DMS53 treated with DMSO at 0.1 percent for 48 hours (cell line): ENCODE data around the gene CMYA5.

ENCODE experiments used
- DNase-seq: peaks from one replicate; lab custom pipeline; 2025; ENCODE audit not compliant: unreplicated experiment; lab: John Stamatoyannopoulos, UW

CMYA5 gene

DNA sequence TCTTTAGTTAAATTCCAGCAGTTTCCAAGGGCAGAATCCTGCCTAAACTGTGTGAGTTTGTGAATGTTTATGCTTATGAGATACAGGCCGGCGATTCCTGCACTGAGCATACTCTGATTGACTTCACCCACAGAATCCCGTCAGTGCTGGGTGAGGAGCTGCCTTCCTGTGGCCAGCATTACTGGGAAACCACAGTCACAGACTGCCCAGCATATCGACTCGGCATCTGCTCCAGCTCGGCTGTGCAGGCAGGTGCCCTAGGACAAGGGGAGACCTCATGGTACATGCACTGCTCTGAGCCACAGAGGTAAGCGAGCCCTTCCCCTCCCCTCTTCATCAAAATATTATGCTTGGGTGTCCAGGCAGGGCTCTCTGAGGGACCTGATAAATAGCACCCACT is 103.7 kb downstream of the CMYA5 start:
- DNase-seq: no peak

DNA sequence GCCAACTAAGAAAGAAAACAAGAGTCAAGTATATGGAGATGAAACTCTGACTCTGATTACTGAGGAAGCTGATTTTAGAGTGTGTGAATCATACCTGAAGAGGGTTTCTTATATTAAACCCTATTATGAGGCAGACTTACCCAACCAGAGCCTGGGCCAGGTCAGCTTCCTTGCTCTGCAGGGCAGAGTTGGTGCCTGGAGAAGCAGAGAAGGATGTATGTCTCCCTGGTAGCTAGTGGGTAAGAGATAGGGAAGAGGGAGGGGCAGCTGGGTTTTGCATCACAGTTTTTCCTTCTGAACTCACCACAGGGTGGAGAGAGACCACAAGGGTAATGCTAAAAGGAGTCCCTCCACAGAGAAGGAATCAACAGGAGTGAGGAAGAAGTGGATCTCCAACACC is 104.1 kb downstream of the CMYA5 start:
- DNase-seq: no peak

DNA sequence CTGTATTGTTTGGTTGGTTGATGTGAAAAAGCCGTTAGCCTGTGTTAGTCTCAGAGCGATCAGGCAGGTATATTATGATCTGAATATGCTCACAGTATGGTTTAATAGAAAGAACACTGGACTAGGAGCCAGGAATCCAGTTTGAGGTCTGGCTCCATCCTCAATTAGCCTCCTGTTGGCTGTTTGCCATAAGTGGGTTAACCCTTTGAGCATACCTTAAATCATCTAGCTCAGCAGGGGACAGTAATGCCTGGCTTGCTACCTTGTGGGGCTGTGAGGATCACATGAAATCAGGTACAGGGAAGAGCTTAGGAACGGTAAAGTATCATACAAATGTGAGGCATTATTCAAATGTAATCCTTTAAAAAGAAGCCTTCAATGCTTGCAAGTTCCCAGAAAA is 104.7 kb downstream of the CMYA5 start:
- DNase-seq: no peak

DNA sequence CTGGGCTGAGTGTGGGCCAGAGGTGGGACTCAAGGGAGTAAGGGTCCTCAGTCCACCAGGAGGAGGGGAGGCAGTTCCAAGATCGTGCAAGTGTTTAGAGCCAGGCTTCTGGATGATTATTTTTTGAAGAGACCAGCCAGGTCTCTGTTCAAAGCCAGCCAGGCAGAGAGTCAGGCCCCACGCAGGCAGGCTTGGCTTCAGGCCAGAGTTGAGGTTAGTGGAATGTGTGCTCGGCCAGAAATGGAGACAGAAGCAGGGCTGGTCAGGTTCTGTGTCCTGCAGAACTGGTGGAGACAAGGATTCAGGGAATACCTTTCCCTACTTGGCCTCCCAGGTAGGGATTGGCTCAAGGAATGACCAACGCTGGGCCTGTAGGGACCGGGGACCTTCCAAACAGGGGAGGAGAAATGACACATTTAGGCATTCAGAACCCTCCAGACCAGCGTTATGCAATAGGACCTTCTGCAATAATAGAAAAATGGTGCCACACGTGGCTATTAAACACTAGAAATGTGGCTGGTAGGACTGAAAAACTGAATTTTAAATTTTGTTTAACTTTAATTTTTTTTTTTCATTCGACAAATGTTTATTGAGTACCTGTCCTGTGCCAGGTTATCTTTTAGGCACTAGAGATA is 106.2 kb downstream of the CMYA5 start:
- DNase-seq: no peak

DNA sequence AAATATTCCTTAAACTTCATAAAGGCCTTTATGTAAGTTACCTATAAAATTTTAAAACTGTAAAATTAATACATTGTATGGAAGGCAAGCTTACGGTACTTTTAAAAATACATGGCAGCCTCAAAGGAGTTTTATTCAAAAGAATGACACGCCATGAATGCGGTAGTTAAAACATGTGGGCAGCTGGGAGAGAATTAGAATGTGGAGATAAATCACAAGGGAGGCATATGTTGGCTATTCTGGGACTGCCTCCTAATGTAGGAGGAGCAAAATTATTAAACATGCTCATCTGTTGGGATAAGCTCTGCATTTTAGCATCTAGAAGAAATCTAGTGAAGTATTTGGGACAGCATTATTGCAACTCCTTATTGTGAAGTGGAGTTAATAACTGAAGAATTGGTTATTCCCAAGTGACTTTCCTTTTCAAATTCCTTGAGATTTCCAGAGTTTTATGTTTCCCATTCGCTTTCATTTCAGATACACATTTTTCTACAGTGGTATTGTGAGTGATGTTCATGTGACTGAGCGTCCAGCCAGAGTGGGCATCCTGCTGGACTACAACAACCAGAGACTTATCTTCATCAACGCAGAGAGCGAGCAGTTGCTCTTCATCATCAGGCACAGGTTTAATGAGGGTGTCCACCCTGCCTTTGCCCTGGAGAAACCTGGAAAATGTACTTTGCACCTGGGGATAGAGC is 109.4 kb downstream of the CMYA5 start:
- DNase-seq: no peak

DNA sequence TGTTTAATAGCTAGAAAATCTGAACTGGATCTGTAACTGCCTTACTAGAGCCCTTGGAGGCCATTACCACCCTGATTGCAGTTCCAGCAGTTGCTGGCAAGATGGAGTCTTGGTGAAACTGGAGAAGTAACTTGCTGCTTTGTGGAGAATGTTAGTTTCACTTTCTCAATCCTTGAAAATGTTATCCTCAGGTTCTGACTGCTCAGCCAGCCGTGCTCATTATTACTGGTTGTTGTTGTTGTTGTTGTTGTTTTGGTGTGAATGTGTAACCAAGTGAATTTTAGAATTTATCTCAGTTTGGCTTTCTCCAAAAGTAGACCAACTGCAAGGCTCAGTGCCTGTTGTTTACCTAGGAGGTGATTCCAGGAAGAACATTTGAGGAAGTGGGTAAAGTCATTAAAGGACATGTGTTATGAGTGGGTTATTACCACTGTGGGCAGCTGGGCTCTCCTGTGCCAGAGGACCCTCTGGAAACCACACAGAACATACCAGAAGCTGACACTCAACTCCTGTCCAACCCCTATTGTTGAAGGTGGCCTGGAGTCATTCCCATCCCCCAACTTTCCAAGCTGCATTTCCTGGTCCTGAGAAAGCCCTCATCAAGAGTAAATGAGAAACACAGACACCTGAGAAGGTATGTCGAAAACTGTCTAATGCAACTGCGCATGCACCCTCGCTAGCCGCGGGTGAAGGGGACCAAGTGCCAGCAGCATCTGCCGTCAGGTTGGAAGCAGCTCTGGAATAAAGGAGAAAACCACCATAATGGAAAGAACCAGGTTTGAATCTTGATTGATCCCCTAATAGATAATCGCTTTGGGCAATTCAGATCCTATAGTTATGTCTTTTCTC is 111.6 kb downstream of the CMYA5 start:
- DNase-seq: no peak

DNA sequence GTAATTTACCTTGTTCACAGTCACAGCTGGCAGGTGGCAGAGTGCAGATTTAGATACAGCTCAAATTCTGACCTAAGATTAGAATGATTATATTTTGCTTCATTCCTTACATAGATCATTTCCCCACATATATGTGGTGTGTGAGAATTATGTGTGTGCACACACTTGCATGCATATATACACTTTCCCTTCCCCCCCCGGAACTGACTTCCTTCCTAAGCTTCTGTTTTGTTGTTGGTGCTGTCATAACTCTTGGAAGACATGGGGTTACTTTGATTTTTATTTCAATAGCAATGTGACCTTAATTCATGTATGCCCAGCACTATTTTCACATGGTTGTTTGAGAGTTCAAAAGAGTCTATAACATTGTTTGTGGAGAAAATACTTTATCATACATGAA is 112.8 kb downstream of the CMYA5 start:
- DNase-seq: no peak

DNA sequence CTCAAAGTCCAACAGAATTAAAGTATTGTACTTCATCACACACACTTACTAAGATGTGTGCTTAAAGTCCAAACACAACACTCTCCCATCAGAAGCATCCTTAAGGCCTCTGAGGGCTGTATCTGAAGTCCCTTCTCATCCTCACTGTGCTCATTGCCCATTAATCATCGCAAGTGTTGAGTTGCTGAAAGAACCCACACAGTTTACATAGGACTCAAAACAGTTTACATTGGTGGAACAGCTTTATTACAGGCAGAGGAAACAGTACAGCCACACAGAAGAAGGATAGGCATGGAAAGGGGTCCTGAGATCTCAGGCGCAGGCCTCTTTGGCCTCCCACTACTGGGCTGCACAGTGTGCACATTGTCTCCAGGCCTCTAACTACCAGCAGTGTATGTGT is 113.4 kb downstream of the CMYA5 start:
- DNase-seq: peak; percentile 12

DNA sequence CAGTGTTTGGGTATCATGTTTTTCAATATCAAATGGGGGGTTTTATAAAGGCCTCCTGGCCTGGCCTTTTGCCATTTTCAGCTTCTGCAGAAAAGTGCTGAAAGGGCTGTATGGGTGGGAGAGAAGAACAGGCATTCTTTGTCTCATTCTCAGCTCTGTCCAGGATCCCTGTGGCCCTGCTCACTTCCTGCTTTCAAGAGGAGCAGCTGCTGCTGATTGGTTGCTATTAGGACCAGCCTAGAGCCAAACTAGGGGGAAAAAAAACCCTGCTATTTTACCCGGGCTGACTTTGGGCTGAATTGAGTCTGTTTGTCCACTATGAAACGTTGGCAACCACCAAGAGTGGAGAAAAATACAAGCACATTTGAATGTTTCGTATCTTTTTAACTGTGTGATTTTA is 117.1 kb downstream of the CMYA5 start:
- no peak for DNase-seq

DNA sequence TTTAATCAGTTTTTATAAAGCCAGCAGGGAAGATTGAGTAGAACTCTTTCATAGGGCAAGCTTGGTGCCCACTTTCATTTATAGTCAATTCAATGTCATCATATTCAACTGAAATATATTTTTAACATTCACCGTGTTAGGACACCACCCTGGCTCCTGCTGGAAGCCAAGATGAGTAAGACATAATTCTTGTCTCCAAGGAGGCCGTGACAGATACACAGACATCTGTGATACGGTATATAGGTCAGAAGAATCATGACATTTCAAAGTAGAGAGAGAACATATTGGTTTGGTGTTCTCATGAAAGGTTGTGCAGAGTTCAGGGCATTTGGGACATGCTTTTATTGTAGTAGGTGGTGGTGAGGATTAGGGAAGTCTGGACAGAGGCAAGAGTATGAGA is 120.1 kb downstream of the CMYA5 start:
- DNase-seq: no peak

DNA sequence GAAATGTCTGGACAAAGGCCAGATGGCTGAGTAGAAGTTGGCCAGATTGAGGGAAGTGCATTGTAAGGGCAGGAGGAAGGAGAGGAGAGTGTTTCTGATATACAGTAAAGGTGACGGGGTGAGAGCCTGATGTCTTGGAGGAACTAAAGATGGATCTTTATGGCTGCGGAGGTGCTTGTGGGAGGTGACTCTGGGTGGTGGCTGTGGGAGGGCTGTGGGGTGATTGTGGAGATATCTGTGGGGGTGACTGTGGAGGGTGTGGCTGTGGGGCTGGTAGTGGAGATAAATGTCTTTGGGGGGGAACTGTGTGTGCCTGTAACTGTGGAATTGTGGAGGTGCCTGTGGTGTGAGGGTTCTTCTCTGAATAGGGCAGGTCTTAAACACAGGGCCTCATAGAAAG is 121.4 kb downstream of the CMYA5 start:
- no peak for DNase-seq

DNA sequence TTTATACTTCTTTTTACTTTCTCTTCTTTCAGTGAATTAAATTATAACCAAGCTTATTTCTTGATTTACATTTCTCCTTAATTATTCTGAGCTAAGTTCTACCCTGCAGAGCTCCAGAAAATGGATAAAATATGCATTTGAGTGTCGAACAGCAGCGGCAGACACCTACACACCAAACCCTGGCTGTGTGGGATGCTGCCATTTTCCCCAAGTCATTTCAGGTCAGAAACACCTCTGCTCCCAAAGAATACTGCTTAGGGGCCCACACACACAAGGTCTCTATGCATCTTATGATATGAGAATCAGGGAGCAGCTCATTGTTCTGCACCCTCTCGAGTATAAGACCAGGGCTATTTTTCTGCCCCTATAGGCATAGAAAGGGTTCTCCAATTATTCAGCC is 122.3 kb downstream of the CMYA5 start:
- no peak for DNase-seq

DNA sequence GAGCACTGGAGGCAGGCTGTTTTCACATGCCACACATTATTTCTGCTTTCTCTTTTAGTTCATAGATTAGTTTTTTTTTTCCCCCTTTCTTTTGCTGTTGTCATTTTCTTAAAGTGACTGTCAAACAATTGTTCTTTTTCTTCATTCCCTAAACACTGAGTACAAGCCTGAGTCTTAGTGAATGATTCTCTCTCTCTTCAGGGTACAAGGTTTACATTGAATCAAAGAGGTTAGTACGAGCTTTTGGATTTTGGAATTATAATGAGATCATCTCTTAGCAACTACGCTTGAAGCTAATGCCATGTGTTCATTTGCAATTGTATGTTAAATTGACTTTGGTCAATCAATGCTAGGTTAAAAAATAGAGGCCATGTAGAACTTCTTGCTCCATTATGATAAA is 125.1 kb downstream of the CMYA5 start:
- no peak for DNase-seq

DNA sequence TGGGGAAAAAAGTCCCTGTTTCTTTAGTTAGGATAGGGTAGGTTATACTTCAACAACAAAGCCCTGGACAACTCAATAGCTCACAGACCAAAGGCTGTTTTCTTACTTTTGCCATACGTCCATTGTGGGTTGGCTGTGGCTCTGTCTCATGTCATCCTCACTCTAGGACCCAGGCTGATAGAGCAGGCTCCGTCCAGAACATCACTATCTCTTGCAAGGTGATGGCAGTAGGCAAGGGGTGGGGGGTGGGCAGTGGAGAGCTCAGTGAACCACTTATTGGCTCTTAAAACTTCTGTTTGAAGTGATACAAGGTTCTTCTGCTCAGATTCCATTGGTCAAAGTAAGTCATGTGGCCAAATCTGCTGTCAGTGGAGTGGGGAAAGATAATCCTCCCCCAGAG is 126.4 kb downstream of the CMYA5 start:
- DNase-seq: no peak

DNA sequence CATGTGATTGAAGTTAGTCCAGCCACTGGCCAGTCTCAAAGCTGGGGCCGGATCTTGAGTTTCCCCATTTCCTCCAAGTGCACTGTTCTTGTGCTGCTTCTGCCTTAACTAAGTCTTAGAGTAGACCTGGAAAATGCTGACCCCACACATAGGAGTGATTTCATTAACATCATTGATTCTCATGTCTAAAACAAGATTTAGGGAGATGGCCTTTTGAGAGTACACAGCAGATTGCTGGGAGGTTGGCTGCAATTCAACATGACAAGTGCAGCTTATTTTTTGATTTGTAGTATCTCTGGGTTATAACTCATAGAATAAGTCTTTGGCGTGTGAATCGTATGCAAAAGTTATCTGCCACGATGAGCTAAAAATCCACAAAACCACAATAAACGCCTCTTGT is 131.0 kb downstream of the CMYA5 start:
- DNase-seq: no peak

DNA sequence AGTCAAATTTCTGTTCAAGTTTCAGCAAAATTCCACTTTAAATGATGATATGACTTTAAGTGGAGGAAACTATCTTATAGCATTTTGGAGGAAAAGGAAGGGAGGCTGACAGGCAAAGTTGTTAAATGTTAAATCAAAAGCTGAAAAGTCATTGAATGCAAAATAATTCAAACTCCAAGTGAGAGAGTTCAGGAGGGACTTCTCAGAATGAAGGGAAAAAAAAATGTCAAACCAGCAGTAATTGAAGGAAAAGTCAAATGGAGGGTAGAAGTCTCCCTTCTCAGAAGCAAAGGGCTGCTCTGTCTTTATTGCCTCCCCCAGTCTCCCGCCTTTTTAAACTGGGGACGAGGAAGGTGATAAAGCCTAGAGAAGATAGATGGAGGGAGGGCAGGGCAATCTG is 134.8 kb downstream of the CMYA5 start:
- no peak for DNase-seq

DNA sequence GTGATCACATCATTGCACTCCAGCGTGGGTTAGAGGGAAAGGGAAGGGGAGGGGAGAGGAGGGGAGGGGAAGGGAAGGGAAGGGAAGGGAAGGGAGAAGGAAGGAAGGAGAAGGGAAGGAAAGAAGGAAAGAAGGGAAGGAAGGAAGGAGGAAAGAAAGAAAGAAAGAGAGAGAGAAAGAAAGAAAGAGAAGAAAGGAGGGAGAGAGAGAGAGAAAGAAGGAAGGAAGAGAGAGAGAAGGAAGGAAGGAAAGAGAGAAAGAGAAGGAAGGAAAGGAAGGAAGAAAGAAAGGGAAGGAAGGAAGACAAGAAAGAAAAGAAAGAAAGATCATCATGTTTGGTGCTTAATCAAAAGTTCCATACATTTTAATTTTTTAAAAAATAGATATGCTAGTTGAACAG is 136.2 kb downstream of the CMYA5 start:
- no peak for DNase-seq

DNA sequence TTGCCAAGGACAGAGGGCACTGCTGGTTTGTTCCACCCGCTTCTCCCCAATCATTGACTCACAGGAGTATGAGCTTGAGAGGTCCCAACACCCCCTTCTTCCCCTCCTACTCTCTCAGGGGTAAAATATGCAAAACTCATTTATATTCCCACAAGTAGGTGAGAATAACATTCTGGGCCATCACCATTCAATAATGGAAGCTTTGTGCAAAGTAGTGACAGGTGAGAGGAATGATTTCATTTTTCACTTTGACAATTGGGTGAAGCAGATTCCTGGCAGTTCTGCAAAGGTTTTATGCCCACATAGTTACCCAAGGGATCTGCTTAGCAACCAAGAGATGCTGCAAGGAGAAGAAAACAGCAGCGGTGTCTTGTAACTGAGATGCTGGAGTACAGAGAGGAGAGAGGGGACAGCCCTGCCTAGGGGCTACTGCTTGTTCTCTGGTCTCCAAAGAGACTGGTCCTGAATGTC is 137.6 kb downstream of the CMYA5 start:
- no peak for DNase-seq

DNA sequence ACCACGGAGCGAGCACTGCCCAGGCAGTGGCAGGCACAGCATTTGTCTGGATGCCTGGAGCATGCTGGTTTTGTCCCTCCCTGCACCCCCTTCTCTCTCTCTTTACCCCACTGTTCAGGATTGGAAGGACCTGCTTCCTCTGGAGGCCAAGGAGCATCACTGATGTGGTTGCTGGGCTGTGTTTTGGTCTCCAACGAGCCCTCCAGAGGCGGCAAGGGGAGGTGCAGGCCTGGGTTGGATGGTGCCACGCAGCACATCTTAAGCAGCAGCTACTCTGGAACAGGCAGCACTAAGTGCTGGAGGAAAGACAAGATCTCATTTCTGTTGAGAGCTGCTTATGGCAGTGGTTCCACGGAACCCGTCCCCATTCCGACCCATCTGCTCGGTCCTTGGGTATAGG is 139.6 kb downstream of the CMYA5 start:
- no peak for DNase-seq

DNA sequence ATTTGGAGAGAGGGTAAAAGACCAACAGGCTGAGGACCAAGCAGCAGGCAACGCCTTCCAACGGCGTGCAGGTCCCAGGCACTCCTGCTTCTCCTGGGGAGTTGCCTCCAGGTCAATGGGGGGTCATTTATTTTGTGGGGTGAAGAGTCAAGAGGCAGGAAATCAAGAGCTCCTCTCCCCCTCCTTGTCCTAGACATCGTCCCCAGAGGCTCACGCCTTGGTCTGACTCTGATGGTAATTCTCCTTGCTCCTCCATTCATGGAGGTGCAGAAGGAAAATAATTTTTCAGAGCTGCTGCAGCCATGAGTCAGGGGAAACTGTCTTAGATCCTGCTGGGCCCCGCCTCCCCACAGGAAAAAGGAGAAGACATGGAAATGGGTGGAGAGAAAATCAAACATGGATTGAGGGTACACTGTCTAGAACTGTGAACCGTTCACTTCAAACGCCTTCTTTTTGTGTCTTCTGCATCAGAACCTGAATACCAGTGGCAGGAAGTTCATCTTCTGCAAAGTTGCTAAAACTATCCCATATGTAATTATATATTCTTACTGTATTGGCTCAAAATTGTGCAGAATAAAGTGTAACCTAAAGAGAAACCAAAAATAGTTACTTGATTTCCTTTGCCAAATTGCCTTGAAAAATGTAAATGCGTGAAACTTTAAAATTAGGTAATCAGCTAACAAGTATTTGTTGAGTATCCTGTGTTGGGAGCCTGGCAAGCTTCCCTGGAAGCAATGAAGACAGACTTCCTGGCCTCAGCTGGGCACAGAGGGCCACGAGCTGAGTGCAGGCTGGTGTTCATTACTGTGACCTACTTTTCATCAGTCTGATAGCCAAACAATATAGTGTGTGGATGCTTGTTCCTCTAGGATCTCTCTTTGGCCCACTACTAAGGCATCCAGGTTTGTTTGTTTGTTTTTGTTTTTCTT is 142.0 kb downstream of the CMYA5 start:
- DNase-seq: no peak

DNA sequence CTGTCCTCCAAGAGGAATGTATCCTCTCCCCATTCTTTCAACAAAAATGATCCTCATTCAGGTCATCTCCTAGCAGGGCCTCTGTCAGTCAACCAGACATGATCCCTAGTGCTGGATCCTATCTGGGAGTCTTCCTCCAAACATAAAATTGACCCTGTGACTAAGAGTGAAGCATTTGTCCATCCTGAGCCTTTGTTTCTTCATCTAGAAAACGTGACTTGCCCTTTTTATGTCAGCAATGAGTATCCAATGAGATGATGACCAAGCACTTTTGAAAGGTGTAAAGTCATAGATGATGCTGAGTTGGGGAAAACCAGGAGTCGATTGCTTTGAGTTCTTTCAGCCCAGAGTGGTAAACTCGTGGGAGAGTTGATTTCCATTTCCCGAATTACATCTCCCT is 143.3 kb downstream of the CMYA5 start:
- no peak for DNase-seq
